ENCODE measurements around the gene EIF4EBP2. TPM values are rescaled to one million over a fixed set of nuclear protein-coding genes. Genes with fewer than 3 reads are reported as not detected.

The EIF4EBP2 gene
- total RNA-seq, 1 experiment from 2014 or later = 78.0 TPM

GRCh38 chr10:70466951-70467350, 63.0 kb downstream of the EIF4EBP2 start:
- H3K4me2 ChIP-seq (ENCODE audit: low read depth, low read length, poor library complexity, severe bottlenecking) = no peak overlapping the region
- no peak overlapping the region for H2AFZ ChIP-seq (ENCODE audit: low read length)
- no peaks in the 10 kb centered on the region for H3K9me3 ChIP-seq (ENCODE audit: low read length)
- no peaks in the 10 kb centered on the region for H3K9me2 ChIP-seq (replicated peaks; ENCODE audit: insufficient read depth, low read length)
- H3K9ac ChIP-seq (ENCODE audit: low read length) = no peak overlapping the region
- DNase-seq = no peak
- no peaks in the 10 kb centered on the region for H3K4me1 ChIP-seq (ENCODE audit: low read length)
- H4K20me1 ChIP-seq (ENCODE audit: insufficient read depth, low read depth, low read length) = no peaks in the 10 kb centered on the region
- H3K27me3 ChIP-seq (ENCODE audit: low read length) = 0 out of 2 replicates have a peak, but pooled peaks cover 2% of the 10 kb centered on the region
- H3K36me3 ChIP-seq (ENCODE audit: insufficient read depth, low read length) = no peaks in the 10 kb centered on the region
- H3K4me3 ChIP-seq (ENCODE audit: low read length) = no peak overlapping the region
- H3K27ac ChIP-seq (ENCODE audit: low read length) = no peak overlapping the region
- no peaks in the 10 kb centered on the region for H3K79me2 ChIP-seq (ENCODE audit: low read length)

GRCh38 chr10:70472799-70473454, 69.0 kb downstream of the EIF4EBP2 start:
- H3K4me3 ChIP-seq (ENCODE audit: low read length) = no peak overlapping the region
- H3K4me1 ChIP-seq (ENCODE audit: low read length) = peaks cover 10% of the 10 kb centered on the region
- H3K4me2 ChIP-seq (ENCODE audit: low read depth, low read length, poor library complexity, severe bottlenecking) = no peak overlapping the region
- 0 out of 2 replicates have a peak, but pooled peaks cover 2% of the 10 kb centered on the region for H3K27me3 ChIP-seq (ENCODE audit: low read length)
- no peaks in the 10 kb centered on the region for H4K20me1 ChIP-seq (ENCODE audit: insufficient read depth, low read depth, low read length)
- no peaks in the 10 kb centered on the region for H3K9me3 ChIP-seq (ENCODE audit: low read length)
- H3K9ac ChIP-seq (ENCODE audit: low read length) = no peak overlapping the region
- H2AFZ ChIP-seq (ENCODE audit: low read length) = no peak overlapping the region
- no peaks in the 10 kb centered on the region for H3K9me2 ChIP-seq (replicated peaks; ENCODE audit: insufficient read depth, low read length)
- H3K36me3 ChIP-seq (ENCODE audit: insufficient read depth, low read length) = no peaks in the 10 kb centered on the region
- no peak for DNase-seq
- no peaks in the 10 kb centered on the region for H3K79me2 ChIP-seq (ENCODE audit: low read length)
- H3K27ac ChIP-seq (ENCODE audit: low read length) = no peak overlapping the region

GRCh38 chr10:70474780-70475179, 70.8 kb downstream of the EIF4EBP2 start:
- Histone ChIP-seq H3K4me2 (ENCODE audit: low read depth, low read length, poor library complexity, severe bottlenecking) (no peak overlapping the region), H3K27ac (ENCODE audit: low read length) (no peak overlapping the region), H3K4me3 (ENCODE audit: low read length) (no peak overlapping the region), H3K9me2 (replicated peaks; ENCODE audit: insufficient read depth, low read length) (no peaks in the 10 kb centered on the region), H3K36me3 (ENCODE audit: insufficient read depth, low read length) (no peaks in the 10 kb centered on the region), H3K9me3 (ENCODE audit: low read length) (no peaks in the 10 kb centered on the region), H4K20me1 (ENCODE audit: insufficient read depth, low read depth, low read length) (no peaks in the 10 kb centered on the region), H3K4me1 (ENCODE audit: low read length) (peaks cover 15% of the 10 kb centered on the region), H2AFZ (ENCODE audit: low read length) (no peak overlapping the region), H3K27me3 (ENCODE audit: low read length) (no peaks in the 10 kb centered on the region), H3K79me2 (ENCODE audit: low read length) (peaks cover 10% of the 10 kb centered on the region), H3K9ac (ENCODE audit: low read length) (no peak overlapping the region)
- DNase-seq = no peak

GRCh38 chr10:70475661-70476060, 71.7 kb downstream of the EIF4EBP2 start:
- H3K79me2 ChIP-seq (ENCODE audit: low read length) = peaks cover 19% of the 10 kb centered on the region
- no peak for DNase-seq
- no peaks in the 10 kb centered on the region for H3K36me3 ChIP-seq (ENCODE audit: insufficient read depth, low read length)

GRCh38 chr10:70476249-70477035, 72.5 kb downstream of the EIF4EBP2 start:
- Histone ChIP-seq H3K27ac (ENCODE audit: low read length) (no peak overlapping the region), H3K9ac (ENCODE audit: low read length) (no peak overlapping the region), H3K4me1 (ENCODE audit: low read length) (peaks cover 32% of the 10 kb centered on the region), H3K4me2 (ENCODE audit: low read depth, low read length, poor library complexity, severe bottlenecking) (no peak overlapping the region), H3K4me3 (ENCODE audit: low read length) (no peak overlapping the region), H3K79me2 (ENCODE audit: low read length) (peaks cover 27% of the 10 kb centered on the region), H2AFZ (ENCODE audit: low read length) (no peak overlapping the region), H3K9me2 (replicated peaks; ENCODE audit: insufficient read depth, low read length) (no peaks in the 10 kb centered on the region), H3K36me3 (ENCODE audit: insufficient read depth, low read length) (no peaks in the 10 kb centered on the region), H3K27me3 (ENCODE audit: low read length) (no peaks in the 10 kb centered on the region), H4K20me1 (ENCODE audit: insufficient read depth, low read depth, low read length) (peaks cover 3% of the 10 kb centered on the region; the same call in 1 of the 2 replicates), H3K9me3 (ENCODE audit: low read length) (no peaks in the 10 kb centered on the region)
- no peak for DNase-seq

More at GRCh38 chr10:70475661-70476060, 71.7 kb downstream of the EIF4EBP2 start:
- Histone ChIP-seq H3K27ac (ENCODE audit: low read length) (no peak overlapping the region), H3K4me2 (ENCODE audit: low read depth, low read length, poor library complexity, severe bottlenecking) (no peak overlapping the region), H3K9ac (ENCODE audit: low read length) (no peak overlapping the region), H3K4me1 (ENCODE audit: low read length) (peaks cover 24% of the 10 kb centered on the region), H3K9me3 (ENCODE audit: low read length) (no peaks in the 10 kb centered on the region), H2AFZ (ENCODE audit: low read length) (no peak overlapping the region), H3K4me3 (ENCODE audit: low read length) (no peak overlapping the region), H3K9me2 (replicated peaks; ENCODE audit: insufficient read depth, low read length) (no peaks in the 10 kb centered on the region), H3K27me3 (ENCODE audit: low read length) (no peaks in the 10 kb centered on the region), H4K20me1 (ENCODE audit: insufficient read depth, low read depth, low read length) (no peaks in the 10 kb centered on the region)

GRCh38 chr10:70477661-70478162, 73.8 kb downstream of the EIF4EBP2 start:
- Histone ChIP-seq H3K9me2 (replicated peaks; ENCODE audit: insufficient read depth, low read length) (no peaks in the 10 kb centered on the region), H4K20me1 (ENCODE audit: insufficient read depth, low read depth, low read length) (peaks cover 5% of the 10 kb centered on the region; the same call in 1 of the 2 replicates), H3K36me3 (ENCODE audit: insufficient read depth, low read length) (no peaks in the 10 kb centered on the region), H3K9ac (ENCODE audit: low read length) (peak overlapping the region; percentile 99), H3K4me1 (ENCODE audit: low read length) (peaks cover 43% of the 10 kb centered on the region), H3K27me3 (ENCODE audit: low read length) (no peaks in the 10 kb centered on the region), H3K9me3 (ENCODE audit: low read length) (no peaks in the 10 kb centered on the region), H3K4me2 (ENCODE audit: low read depth, low read length, poor library complexity, severe bottlenecking) (peak overlapping the region; percentile 97), H2AFZ (ENCODE audit: low read length) (peak overlapping the region; percentile 59; the same call in 1 of the 2 replicates), H3K4me3 (ENCODE audit: low read length) (peak overlapping the region; percentile 96), H3K27ac (ENCODE audit: low read length) (no peak overlapping the region), H3K79me2 (ENCODE audit: low read length) (peaks cover 40% of the 10 kb centered on the region)
- DNase-seq = peak; percentile 77

Other genes starting within 250 kb of the EIF4EBP2 start
- 49.6 and 78.9 TPM in 2 replicates for gene SAR1A, start 233.6 kb upstream of the EIF4EBP2 start, total RNA-seq (2014; rRNA removed; shearing (Covaris generic); ENCODE audit: low replicate concordance)
- 375 and 560 TPM in 2 replicates for gene PPA1, start 170.7 kb upstream of the EIF4EBP2 start, total RNA-seq (2014; rRNA removed; shearing (Covaris generic); ENCODE audit: low replicate concordance)
- not detected in 2 replicates for gene NPFFR1, start 120.1 kb upstream of the EIF4EBP2 start, total RNA-seq (2014; rRNA removed; shearing (Covaris generic); ENCODE audit: low replicate concordance)
- 13.6 and 37.0 TPM in 2 replicates for gene LRRC20, start 21.5 kb upstream of the EIF4EBP2 start, total RNA-seq (2014; rRNA removed; shearing (Covaris generic); ENCODE audit: low replicate concordance)
- not detected in 2 replicates for gene NODAL, start 37.5 kb downstream of the EIF4EBP2 start, total RNA-seq (2014; rRNA removed; shearing (Covaris generic); ENCODE audit: low replicate concordance)
- 54.7 and 106 TPM in 2 replicates for gene PALD1, start 74.6 kb downstream of the EIF4EBP2 start, total RNA-seq (2014; rRNA removed; shearing (Covaris generic); ENCODE audit: low replicate concordance)
- gene PRF1, start 198.6 kb downstream of the EIF4EBP2 start, total RNA-seq (2014; rRNA removed; shearing (Covaris generic); ENCODE audit: low replicate concordance) = 0.26 and 1.5 TPM in 2 replicates